Heart left ventricle (tissue), 13 donors: Measurements from ENCODE around the gene FGD3.

Experiments used
- POLR2A ChIP-seq, 2 donors: fragments of 450-650 bp; IDR thresholded peaks; one replicate each; pipeline ENCODE4 v1.6.1; 2017; ENCODE audit warnings: antibody characterized with exemption in 2 of 2, mild to moderate bottlenecking in 2 of 2, moderate library complexity in 2 of 2
- TF ChIP-seq, protein P1 (sequence below), 12 donors: fragments of 200-600 bp; sonication (generic) in 4 of 12; IDR thresholded peaks; one replicate each; pipeline versions ENCODE4 v1.5.0 to v1.8.0; 2018 to 2022; ENCODE audit warnings: antibody characterized with exemption in 12 of 12, mild to moderate bottlenecking in 5 of 12
- donor health status: ischemic (EF 13 %, LVEDD 7.1; RV severe dilation, severe dysfunction).
- donor health status: DM: no; HTN: yes; CAD: no.
- donor health status: DM: no; HTN: no; CAD: no.
- donor health status: ischemic (EF 25% LVEDD 6.9; RV normal size, moderate dysfunction).
- donor health status: ischemic (EF 25% LVEDD 5.7; RV mildly dilated, moderate dysfunction).
- donor health status: ischemic (EF 35%, LVEDD 5.7; RV mildly dilated, moderate dysfunction).
- donor health status: nonischemic (EF 11% LVEDD 7.7; RV severe dilation, severe dysfunction).
- donor health status: DM: yes; HTN: yes; CAD: no.
- donor health status: PGD.
- donor health status: ischemic (EF 29% LVEDD 5.4; RV normal size, mild dysfunction).
- donor health status: nonischemic (EF 23%, LVEDD 6.1; RV moderate dilation, normal function).

DNA sequence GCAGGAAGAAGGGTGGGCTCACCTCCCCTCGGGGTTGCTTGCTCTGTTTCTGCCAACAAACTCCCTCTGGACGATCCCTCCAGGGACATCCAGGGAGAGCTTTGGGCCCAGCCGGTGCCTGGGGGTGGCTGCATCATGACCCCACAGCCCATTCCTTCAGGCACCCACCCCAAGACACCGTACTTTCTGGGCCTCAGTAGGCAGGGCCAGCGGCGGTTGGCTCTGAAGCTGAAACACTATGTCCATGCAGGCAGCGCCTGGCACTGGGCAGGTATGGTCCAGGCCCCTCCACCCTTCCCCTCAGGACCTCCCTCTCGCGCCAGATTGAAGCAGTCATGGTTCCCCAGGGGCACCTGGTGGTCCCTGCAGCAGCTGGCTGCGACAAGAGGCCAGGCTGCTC is 92.7 kb downstream of the FGD3 start:
- TF ChIP-seq, protein P1, sequence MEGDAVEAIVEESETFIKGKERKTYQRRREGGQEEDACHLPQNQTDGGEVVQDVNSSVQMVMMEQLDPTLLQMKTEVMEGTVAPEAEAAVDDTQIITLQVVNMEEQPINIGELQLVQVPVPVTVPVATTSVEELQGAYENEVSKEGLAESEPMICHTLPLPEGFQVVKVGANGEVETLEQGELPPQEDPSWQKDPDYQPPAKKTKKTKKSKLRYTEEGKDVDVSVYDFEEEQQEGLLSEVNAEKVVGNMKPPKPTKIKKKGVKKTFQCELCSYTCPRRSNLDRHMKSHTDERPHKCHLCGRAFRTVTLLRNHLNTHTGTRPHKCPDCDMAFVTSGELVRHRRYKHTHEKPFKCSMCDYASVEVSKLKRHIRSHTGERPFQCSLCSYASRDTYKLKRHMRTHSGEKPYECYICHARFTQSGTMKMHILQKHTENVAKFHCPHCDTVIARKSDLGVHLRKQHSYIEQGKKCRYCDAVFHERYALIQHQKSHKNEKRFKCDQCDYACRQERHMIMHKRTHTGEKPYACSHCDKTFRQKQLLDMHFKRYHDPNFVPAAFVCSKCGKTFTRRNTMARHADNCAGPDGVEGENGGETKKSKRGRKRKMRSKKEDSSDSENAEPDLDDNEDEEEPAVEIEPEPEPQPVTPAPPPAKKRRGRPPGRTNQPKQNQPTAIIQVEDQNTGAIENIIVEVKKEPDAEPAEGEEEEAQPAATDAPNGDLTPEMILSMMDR (IDR thresholded peaks at IDR 0.05) = no peak
- TF ChIP-seq POLR2A (IDR thresholded peaks at IDR 0.05) = no peak
